GM19438 (cell line): ENCODE data around the gene ALOX5.
"Not testable (repeated sequence)": the region's sequence is repeated elsewhere in the genome, so short reads cannot be mapped to it uniquely, and the experiment has no call there.

ENCODE experiments used
- ATAC-seq: cut with Tn5 transposase; IDR thresholded peaks from one replicate; pipeline ENCODE4 v1.9.1; 2021; ENCODE audit warnings: low read depth; ENCODE audit not compliant: unreplicated experiment

Gene ALOX5

DNA sequence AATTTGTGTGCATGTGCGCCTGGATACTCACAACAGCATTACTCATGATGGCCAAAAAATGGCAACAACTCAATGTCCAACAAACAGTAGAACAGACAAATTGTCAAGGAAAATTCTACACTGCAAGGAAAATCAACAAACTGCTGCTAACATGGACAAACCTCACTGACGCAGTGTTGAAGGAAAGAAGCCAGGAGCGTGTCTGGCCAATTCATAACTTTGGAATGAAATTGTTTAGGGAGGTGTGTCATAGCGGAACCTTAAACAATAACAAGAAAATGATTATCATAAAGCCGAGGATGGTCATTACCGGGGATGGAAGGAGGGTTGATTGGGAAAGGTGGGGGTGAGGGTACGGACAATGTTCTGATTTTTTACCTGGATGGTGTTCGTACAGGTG, 29.1 kb downstream of the ALOX5 start:
- no peak for ATAC-seq

DNA sequence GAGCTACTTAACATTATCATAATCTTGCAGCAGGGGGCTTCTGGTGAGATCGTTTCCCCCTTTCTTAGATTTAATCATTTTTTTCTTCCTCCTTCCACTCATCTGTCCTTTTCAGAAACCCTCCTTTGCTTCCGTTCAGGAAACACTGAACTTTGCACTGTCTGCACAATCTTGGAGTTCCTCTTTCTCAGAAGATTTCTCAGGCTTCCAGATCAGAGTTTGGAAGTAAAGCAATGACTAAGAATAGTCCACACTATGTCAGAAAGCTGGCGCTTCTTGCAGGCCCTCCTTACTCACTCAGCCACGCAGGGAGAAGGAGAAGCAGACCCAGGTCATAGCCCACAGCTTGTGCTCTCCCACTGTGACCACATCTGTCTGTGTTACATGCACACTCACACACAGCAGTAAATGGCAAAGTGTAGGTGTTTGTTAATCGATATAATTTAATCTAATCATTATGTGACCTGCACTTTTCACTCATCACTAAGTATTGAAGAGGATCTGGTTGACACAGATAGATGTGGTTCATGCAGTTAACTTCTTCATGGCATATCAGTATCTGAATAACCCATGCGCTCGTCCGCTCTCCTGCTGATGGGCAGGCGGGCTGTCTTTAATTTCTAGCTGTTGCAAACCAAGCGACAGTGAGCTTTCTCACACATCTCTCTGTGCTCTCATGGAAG, 30.2 kb downstream of the ALOX5 start:
- ATAC-seq: no peak

DNA sequence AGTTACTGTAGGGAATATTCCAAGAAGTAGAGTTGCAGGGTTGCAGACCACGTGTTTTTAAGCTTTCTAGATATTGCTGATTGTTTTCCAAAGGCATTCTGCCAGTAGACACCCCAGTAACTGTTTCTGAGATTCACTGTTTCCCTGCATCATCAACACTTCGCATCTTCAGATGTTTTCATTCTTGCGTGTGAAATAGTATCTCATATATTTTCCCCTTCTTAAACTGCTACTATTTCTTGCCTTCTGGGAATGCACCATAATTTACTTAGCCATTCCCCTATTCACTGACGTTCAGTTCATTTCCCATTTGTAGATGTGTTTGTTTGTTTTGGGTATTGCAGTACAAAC, 30.7 kb downstream of the ALOX5 start:
- no peak for ATAC-seq

DNA sequence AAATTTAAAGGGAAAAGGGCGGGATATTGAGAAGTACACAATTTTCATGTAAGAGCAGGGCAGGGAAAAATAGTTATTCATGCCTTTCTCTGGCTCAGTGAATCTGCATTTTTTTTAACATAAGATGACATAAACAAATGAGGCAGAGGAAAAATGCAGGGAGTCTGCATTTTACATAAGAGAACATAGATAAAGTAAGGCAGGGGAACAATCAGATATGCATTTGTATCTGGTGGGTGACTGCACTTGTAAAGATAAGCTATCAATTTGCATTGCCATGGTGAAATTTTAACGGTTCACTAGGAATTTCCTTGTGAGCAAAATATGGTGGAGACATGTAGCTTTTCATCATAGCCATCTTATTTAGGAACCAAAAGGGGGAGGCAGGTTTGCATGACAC, 33.5 kb downstream of the ALOX5 start:
- no peak for ATAC-seq

DNA sequence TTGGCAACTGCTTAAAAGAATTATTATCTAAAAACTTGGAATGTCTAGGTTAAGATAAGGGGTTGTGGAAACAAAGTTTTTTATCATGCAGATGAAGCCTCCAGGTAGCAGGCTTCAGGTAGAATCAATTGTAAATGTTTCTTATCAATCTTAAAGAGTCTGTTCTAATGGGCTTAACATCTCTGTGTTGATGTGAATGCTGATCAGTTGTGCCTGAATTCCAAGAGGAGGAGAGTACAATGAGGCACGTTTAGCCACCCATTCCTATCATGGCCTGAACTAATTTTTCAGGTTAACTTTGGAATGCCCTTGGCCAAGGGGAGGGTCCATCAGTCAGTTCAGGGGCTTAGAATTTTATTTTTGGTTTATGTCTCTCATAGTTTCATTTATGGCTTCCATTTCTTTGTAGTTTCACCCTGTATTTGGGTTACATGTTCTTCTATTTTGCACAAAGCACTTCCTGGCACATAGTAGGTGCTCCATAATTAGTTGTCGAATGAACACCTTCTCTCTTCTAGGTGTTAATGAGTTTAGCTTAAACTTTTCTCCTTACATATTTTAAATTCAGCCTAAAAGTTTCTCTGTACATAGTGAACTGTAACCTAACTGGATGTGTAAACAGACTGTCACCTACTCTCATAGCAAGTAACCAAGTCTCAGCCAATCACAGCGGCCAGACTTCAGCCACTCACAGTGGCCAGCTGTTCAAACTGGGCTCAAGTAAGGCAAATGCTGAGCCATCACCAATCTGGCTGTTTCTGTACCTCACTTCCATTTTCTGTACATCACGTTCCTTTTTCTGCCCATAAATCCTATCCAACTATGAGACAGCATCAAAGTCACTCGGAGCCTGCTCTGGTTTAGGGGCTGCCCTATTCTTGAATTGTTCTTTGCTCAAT, 34.7 kb downstream of the ALOX5 start:
- ATAC-seq: no peak

DNA sequence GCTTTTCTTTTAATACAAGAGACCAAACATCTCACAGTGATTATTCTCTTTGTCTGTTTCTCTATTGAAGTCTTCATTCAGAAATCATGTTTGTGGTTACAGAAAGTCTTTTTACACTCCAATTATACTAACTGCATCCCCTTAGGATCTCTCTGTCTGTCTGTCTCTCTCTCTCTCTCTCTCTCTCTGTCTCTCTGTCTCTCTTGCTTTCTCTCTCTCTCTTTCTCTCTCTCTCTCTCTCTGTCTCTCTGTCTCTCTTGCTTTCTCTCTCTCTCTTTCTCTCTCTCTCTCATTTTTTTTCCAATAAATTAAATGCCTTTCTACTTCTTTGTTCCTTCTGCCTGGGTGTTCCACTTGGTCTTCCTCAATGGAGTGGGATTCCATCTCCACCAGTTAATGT, 35.3 kb downstream of the ALOX5 start:
- not testable (repeated sequence) for ATAC-seq

DNA sequence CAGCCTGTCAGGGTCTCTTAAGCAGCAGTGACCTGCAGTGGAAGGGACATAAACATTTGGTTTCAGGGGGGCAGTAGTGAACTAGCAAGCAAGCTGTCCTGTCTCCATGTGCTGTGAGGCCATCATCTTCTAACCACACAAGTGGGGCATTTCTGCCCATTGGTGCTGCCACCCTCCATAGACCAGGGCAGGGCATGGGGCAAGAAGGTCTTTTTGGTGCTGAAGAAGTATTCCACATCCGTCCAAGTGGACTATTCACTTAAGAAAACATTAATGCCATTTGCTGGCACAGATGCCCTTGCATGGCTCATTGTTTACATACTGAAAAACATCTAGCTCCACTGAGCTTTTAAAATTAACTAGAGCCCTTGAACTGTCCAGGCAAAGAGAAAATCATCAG, 35.8 kb downstream of the ALOX5 start:
- no peak for ATAC-seq

DNA sequence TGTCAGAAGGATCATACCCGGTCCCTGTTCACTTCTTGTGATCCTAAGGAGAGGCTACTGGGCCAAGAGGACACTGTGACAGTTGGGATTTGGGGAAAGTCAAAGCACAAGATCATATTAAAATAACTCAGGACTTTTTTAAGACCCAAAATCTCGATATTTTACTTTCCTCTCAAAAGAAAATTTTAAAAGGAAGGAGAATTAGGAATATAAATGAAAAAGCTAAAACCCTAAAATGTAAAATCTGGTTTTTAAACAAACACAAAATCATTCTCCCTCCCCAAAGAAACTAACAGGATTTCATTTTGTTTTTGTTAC, 36.4 kb downstream of the ALOX5 start:
- no peak for ATAC-seq

DNA sequence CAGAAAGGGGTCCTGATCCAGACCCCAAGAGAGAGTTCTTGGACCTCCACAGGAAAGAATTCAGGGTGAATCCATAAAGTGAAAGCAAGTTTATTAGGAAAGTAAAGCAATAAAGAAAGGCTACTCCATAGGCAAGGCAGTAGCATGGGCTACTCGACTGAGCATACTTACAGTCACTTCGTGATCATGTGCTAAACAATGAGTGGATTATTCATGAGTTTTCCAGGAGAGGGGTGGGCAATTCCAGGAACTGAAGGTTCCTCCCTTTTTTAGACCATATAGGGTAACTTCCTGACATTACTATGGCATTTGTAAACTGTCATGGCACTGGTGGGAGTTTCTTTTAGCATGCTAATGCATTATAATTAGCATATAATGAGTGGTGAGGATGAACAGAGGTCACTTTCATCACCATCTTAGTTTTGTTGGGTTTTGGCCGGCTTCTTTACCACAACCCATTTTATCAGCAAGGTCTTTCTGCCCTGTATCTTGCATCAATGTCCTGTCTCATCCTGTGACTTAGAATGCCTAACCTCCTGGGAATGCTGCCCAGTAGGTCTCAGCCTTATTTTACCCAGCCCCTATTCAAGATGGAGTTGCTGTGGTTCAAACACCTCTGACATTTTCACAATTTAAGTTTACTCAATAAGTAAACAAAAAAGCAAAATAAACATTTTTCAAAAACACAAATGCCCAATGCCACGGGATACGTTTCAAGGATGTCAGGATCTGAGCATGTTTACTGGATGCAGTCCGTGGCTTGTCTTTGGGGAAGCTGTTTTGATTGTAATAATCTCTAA, 37.0 kb downstream of the ALOX5 start:
- ATAC-seq: no peak

DNA sequence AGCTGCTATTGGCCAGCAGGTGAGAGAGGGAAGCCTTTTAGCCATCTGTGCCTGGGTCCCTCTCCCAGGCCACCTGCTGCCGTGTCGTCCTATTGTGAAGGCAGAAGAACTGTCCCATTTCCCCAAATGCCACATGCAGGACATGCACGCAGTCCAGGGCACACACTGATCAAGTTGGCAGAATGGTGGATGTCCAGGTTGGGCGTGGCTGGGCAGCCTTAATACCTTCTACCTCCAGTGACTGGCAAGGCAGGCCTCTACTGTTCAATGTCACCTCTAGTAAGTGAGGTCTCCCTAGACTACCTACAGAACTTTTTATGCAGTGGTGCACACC, 37.6 kb downstream of the ALOX5 start:
- no peak for ATAC-seq

DNA sequence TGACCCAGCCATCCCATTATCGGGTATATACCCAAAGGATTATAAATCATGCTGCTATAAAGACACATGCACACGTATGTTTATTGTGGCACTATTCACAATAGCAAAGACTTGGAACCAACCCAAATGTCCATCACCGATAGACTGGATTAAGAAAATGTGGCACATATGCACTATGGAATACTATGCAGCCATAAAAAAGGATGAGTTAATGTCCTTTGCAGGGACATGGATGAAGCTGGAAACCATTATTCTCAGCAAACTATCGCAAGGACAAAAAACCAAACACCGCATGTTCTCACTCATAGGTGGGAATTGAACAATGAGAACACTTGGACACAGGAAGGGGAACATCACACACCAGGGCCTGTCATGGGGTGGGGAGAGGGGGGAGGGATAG, 41.0 kb downstream of the ALOX5 start:
- ATAC-seq: not testable (repeated sequence)

DNA sequence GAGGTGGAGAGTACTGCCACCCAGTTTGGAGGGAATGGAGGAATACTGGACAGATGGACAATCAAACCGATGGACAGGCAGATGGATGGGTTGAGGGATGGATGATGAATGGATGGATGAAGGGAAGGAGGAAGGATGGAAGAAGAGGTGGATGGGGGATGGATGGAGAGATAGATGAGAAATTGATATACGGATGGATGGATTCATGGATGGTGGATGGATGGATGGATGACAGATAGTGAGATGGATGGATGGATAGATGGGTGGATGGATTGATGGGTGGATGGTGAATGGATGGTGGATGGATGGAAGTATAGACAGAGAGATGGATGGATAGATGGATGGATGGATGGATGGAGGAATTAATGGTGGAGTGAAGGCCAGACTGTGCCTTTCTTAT, 42.6 kb downstream of the ALOX5 start:
- no peak for ATAC-seq

DNA sequence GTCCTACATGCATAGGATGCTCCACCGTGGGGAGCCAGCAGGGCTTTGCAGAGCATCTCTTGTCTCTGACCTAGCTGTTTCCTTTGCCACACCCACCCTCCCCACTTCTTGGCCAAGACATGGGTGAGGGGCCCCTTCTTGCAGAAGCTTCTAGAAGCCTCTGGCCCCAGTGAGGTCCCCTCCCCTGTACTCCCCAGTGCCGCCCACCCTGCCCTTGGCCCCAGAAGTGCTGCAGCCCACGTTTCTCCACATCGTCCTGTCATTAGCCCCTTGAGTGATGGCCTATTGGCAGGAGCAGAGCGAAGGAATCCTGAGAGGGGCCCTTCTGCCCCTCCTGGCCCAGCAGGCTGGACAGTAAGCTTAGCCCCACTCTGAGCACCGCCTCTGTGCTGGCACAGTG, 43.7 kb downstream of the ALOX5 start:
- no peak for ATAC-seq

DNA sequence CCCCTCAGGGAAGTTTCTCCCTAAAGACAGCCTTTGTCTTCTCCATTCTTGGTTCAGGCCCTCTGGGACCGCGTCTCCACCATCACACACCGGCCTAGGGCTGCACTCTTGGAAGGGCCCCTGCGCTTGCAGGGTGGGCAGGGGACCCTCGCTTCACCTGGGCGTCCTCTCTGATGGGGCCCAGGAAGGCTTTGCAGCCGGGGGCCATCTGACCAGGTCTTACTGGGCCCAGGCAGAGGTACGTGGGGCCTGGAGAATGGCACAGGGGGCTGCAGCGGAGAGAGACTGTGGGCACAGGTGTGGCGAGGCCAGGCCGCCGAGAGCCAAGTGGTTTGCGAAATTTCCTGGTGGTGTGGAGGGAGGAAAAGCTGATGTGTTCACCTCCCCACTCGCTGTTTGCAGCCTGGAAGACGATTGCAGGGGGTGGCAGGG, 44.4 kb downstream of the ALOX5 start:
- ATAC-seq: no peak

DNA sequence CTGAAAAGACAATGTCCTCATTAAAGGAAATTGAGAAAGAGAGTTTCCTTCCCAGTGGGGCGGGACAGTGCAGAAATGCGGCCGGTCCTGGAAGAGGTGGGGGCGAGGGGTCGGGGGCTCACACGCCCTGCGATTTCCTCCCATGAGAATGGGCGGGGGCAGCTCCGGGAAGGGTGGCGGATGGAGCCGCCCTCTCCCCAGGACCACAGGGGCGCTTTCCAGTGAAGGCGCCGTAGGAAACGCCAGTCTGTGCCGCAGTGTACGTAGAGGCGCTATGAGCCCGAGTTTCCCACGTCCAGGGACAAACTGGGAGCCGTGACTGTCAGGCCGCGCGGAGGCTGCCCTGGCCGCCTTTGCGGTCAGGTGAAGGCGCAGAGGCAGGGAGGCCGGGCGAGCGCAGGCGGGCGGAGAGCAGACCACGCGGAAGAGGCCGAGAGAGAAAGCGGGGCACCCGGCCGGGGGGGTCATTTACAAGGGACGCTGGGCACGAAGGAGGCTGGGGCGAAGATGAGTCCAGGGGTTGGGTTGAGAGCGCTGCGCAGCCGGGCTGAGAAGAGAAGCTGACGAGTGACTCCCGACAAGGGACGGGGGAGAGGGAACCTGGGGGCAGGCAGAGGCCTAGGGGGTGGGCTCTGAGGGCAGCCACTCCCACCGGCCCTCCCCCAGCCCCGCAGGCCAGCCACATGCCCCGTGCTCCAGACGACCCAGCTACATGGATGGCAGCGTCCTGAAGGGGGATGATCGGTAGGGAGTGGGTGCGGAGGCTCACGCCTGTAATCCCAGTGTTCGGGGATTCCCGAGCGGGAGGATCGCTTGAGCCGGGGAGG, 45.0 kb downstream of the ALOX5 start:
- peak; percentile 41 for ATAC-seq

DNA sequence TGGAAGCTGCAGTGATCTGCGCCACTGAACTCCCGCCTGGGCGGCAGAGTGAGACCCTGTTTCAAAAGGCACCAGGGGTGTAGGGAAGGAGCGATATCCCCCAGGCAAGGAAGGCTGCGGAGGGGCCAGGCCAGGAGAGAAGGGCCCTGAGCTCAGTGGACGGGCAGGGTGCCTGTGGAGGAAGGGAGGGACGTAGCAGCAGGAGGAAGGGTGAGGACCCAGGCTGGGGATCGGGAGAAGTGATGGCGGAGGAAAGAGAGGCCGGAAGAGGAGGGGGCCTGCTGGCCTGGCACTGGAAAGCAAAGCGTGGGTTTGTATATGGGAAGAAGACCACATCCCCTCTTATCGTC, 45.6 kb downstream of the ALOX5 start:
- ATAC-seq: no peak

DNA sequence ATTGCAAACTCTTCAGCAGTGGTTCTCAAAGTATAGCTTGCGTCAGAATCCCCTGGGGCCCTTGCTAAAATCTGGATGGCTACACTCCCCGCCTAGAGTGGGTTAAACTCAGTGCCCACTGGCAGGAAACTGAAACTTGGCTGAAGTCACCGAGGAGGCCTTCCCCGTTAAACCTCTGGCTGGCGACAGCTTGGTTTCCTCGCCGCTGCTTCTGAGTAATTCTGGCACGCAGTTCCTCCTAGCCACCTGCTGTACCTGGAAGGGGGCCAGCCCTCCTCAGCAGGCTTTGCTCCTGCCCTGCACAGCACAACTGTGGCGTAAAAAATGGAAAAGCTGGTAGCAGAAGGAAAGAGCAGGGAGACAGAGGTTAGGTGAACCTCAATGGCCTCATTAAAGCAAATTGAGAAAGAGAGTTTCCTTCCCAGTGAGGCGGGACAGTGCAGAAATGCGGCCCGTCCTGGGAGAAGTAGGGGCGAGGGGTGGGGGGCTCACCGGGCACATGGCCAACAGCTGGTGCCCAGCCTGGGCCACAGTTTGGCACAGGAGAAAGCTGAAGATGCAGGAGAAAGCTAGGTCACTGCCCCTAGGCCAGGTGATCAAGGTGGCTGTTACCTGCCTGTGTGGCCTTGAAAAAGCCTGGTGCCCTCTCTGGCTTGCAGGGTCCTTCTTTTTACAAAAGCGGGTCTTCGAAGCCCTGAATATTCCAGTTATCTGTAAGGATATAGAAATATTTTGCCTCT, 46.6 kb downstream of the ALOX5 start:
- ATAC-seq: peak; percentile 48

DNA sequence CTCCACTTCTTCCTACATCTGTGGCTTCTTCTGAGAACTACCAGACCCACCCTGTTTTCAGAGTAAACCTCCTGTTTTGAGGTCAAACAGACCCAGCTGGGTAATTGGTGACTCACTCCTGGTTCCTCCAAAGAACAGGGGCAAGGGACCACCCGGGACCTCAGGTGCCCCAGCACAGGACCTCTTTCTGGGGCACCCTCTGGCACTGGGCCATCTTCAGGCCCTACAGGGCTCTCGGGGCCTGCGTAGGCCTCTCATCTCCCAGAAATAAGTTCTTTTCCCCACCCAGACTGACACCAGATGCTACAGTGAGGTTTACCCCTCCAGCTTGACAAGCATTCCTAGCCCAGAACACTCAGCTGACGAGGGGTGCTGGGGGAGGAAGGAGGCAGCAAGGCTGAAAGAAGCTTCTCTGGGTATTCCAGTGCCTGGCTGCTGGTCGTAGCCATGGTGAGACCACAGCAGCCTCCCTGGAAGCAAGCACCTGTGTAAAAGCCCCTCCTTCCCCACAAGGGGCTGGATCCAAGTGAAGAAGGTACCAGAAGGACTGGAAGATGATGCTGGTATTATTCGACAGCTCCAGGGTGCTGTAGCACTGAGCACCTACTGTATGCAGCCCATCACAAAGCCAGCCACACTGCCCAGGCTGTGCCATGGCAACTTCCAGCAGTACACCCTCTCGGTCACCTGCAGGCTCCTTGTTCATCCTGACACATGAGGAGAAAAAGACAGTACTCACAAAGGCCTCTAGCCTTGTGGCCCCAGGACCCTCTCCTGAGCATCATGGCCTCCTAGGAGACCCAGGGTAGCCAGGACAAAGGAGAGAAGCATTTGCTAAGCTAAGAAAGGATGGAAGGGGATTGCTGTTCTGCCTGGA, 47.4 kb downstream of the ALOX5 start:
- peak; percentile 38 for ATAC-seq

DNA sequence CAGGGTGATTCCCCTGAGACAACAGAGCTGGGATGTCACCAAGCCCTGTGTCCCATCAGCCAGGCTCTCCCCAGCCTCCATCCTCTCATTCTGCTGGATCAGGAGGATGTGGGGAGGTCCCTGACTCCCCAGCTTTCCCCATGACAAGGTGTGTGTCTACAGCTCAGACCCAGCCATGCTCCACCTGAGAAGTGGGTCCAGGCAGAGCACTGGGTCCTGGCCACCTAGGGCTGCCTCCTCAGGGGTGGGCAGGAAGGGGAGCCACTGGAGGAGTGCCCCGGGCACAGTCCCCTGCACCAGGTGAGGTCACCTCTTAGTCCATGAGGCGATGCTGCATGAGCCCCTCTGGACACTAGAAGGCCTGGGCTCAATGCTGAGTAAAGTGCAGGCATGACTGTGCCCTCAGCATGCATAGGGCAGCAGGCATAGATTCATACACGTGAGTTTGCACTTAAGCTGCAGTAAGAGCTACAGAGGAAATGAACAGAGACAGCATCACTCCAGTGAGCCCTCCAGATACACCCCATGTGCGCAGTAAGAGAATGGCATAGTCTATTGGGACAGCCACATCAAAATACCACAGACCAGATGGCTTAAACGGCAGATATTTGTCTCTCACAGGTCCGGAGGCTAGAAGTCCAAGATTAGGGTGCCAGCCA, 48.3 kb downstream of the ALOX5 start:
- ATAC-seq: no peak
